Common myeloid progenitor, CD34-positive (primary cell): ENCODE measurements around the gene IGF2BP2.

Experiments used
- CTCF ChIA-PET: fragments of 350-600 bp; sonication (Branson Sonifier 250); formaldehyde crosslinking; loops from one replicate; lab custom pipeline; 2021; ENCODE audit warnings: antibody characterized with exemption; lab: Charles Lee
- POLR2A ChIA-PET: fragments of 350-600 bp; sonication (Branson Sonifier 250); formaldehyde crosslinking; loops from one replicate; lab custom pipeline; 2021; ENCODE audit warnings: antibody characterized with exemption; lab: Charles Lee
- DNase-seq, 3 donors: peaks; one replicate each; pipeline versions ENCODE4 v3.0.0 to v3.0.0-alpha.2; 2013
- H3K27ac ChIP-seq, 2 experiments: 1 replicate in 1 of 2; 2 replicates in 1 of 2; pipeline ENCODE4 v1.7.0; 2013; ENCODE audit warnings: inconsistent platforms in 2 of 2, low read length in 2 of 2, mild to moderate bottlenecking in 2 of 2, low read depth in 1 of 2, moderate library complexity in 1 of 2; ENCODE audit not compliant: severe bottlenecking in 2 of 2, insufficient read depth in 1 of 2, poor library complexity in 1 of 2
- H3K27me3 ChIP-seq, 5 experiments: replicated peaks in 2 of 5; 1 replicate in 3 of 5; 2 replicates in 2 of 5; pipeline versions ENCODE4 v1.6.1 to v1.7.0; 2013; ENCODE audit warnings: low read length in 4 of 5, mild to moderate bottlenecking in 2 of 5, moderate library complexity in 2 of 5, inconsistent platforms in 1 of 5; ENCODE audit not compliant: insufficient read depth in 5 of 5, control insufficient read depth in 4 of 5
- H3K36me3 ChIP-seq, 4 experiments: 1 replicate in 2 of 4; 2 replicates in 2 of 4; pipeline versions ENCODE4 v1.6.1 to v1.7.0; 2013; ENCODE audit warnings: low read length in 3 of 4, control low read depth in 1 of 4, mild to moderate bottlenecking in 1 of 4; ENCODE audit not compliant: control insufficient read depth in 4 of 4, insufficient read depth in 4 of 4
- H3K4me1 ChIP-seq, 4 experiments: 1 replicate in 3 of 4; 2 replicates in 1 of 4; pipeline versions ENCODE4 v1.6.1 to v1.7.1; 2013; ENCODE audit warnings: low read length in 3 of 4, mild to moderate bottlenecking in 3 of 4, control low read depth in 1 of 4, inconsistent platforms in 1 of 4, moderate library complexity in 1 of 4; ENCODE audit not compliant: control insufficient read depth in 4 of 4, insufficient read depth in 4 of 4; ENCODE audit errors: control extremely low read depth in 1 of 4
- H3K4me3 ChIP-seq, 7 experiments: 1 replicate in 4 of 7; 2 replicates in 3 of 7; pipeline versions ENCODE4 v1.5.1 to v1.7.0; 2013; ENCODE audit warnings: mild to moderate bottlenecking in 7 of 7, low read length in 6 of 7, moderate library complexity in 6 of 7, inconsistent platforms in 2 of 7, low read depth in 2 of 7, control low read depth in 1 of 7; ENCODE audit not compliant: insufficient read depth in 4 of 7, control insufficient read depth in 1 of 7; ENCODE audit errors: extremely low read depth in 1 of 7
- H3K9me3 ChIP-seq, 5 experiments: 1 replicate in 4 of 5; 2 replicates in 1 of 5; pipeline versions ENCODE4 v1.6.1 to v1.7.1; 2013; ENCODE audit warnings: low read length in 4 of 5, mild to moderate bottlenecking in 2 of 5, inconsistent platforms in 1 of 5, low read depth in 1 of 5, moderate library complexity in 1 of 5; ENCODE audit not compliant: control insufficient read depth in 4 of 5, insufficient read depth in 2 of 5; ENCODE audit errors: control extremely low read depth in 1 of 5
- WGBS: methylation state at CpG from one replicate; pipeline ENCODE4 v1.1.5; 2013; ENCODE audit not compliant: insufficient coverage; 5-methylcytosine and 5-hydroxymethylcytosine counted together

The IGF2BP2 gene

DNA sequence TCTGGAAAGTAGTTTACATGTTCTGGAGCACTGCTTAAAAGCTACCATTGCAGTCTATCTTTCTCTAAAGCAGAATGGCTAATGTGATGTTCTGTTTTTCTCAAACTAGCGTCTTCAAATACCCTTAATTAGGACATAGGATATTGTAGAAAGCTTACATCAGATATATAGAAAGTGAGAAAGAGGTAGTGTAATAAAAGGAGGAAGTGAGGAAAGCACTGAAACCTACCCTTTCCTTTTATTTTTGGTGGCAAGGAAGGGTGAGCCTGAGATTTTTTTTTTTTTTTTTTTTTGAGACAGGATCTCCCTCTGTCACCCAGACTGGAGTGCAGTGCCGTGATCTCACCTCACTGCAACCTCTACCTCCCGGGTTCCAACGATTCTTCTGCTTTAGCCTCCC is 229.3 kb downstream of the IGF2BP2 start:
- Histone ChIP-seq H3K9me3 (no peaks in the 10 kb centered on the region), H3K27me3 (no peaks in the 10 kb centered on the region), H3K27ac (peak overlapping the region in 1 of 2 experiments; percentile 32), H3K4me1 (peaks cover 13 to 30% (median 21%) of the 10 kb centered on the region in 4 experiments), H3K36me3 (peaks cover 4 to 21% (median 15%) of the 10 kb centered on the region in 4 experiments), H3K4me3 (peak overlapping the region in 1 of 7 experiments; percentile 4)
- peak in 2 of 3 donors; percentile 26 to 27 for DNase-seq
- POLR2A ChIA-PET = interaction anchor here (0.6 kb wide), 1 partner anchor 27 kb away, joined by 3 read pairs; no protein-coding TSS in a partner anchor
- CTCF ChIA-PET = interaction anchor here (0.7 to 3.2 kb wide), 3 partner anchors 9 to 961 kb away, joined by 3 to 11 read pairs (median 3); partner anchors contain the start of gene SENP2
- WGBS = no CpG with 5 or more reads among the region's 4 CpGs

DNA sequence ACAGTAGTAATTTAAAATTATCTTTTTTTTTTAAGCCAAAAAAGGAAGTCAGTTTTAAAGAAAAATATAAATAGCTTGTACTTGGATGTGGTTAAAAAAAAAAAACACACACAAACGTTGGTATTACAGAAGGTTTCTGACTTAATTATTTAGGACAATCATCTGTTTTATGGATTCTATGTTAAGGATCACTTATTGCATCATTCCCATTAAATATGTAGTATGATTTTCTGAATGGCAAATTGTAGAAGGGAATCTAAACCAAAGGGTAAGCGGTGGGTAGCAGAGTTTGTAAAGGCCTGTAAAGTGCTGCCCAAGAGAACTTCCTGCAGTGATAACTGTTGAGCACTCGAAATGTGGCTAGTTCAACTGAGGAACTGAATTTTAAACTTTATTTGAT is 230.8 kb downstream of the IGF2BP2 start:
- Histone ChIP-seq H3K27me3 (no peaks in the 10 kb centered on the region), H3K4me3 (peak overlapping the region in 3 of 7 experiments; percentile 22 to 39 (median 33)), H3K4me1 (peaks cover 13 to 30% (median 21%) of the 10 kb centered on the region in 4 experiments), H3K36me3 (peaks cover 3 to 15% (median 8%) of the 10 kb centered on the region in 4 experiments), H3K9me3 (no peaks in the 10 kb centered on the region), H3K27ac (peak overlapping the region; percentile 41 to 56)
- DNase-seq = peak in 2 of 3 donors; percentile 23 to 47
- POLR2A ChIA-PET = no interaction called here
- CTCF ChIA-PET = interaction anchor here (0.6 to 3.2 kb wide), 2 partner anchors 7 to 54 kb away, joined by 3 to 11 read pairs; partner anchors contain the start of gene SENP2
- 38% methylated on average over 1 of the region's 3 CpGs for WGBS
